Stomach (tissue), 9 donors: ENCODE data around the gene SESN1. TPM values are rescaled to one million over a fixed set of nuclear protein-coding genes. Genes with fewer than 3 reads are reported as not detected.

Experiments
- DNase-seq, 2 donors: peaks; one replicate each; pipeline versions ENCODE4 v3.0.0 to v3.0.0-alpha.2; 2013 to 2019
- H3K27ac ChIP-seq, 5 donors: fragments of 200-600 bp in 4 of 5; sonication (generic) in 4 of 5; one replicate each; pipeline ENCODE4 v1.5.1; 2013 to 2019; ENCODE audit warnings: mild to moderate bottlenecking in 1 of 5, moderate library complexity in 1 of 5
- H3K27me3 ChIP-seq, 3 donors: fragments of 200-600 bp; sonication (generic); one replicate each; pipeline ENCODE4 v1.5.1; 2017 to 2019; ENCODE audit warnings: mixed run types in 1 of 3
- H3K36me3 ChIP-seq, 4 donors: fragments of 200-600 bp; sonication (generic); 1 replicate in 3 of 4; 2 replicates in 1 of 4; pipeline ENCODE4 v1.5.1; 2016 to 2019
- H3K4me1 ChIP-seq, 4 donors: fragments of 200-600 bp; sonication (generic); one replicate each; pipeline ENCODE4 v1.5.1; 2016 to 2019
- H3K4me3 ChIP-seq, 4 donors: fragments of 200-600 bp; sonication (generic) in 3 of 4; one replicate each; pipeline ENCODE4 v1.5.1; 2016 to 2019; ENCODE audit warnings: mild to moderate bottlenecking in 1 of 4
- H3K9me3 ChIP-seq, 4 donors: fragments of 200-600 bp; sonication (generic); one replicate each; pipeline ENCODE4 v1.5.1; 2016 to 2019
- EP300 ChIP-seq: sonication (generic); formaldehyde crosslinking; IDR thresholded peaks from one replicate; pipeline ENCODE4 v1.6.1; 2017; ENCODE audit warnings: antibody characterized with exemption
- POLR2A ChIP-seq, 4 donors: fragments of 450-650 bp; IDR thresholded peaks; one replicate each; pipeline ENCODE4 v1.6.1; 2016; ENCODE audit warnings: antibody characterized with exemption in 4 of 4, control low read depth in 2 of 4, mild to moderate bottlenecking in 1 of 4, moderate library complexity in 1 of 4
- POLR2AphosphoS5 ChIP-seq, 3 donors: sonication (generic); formaldehyde crosslinking; IDR thresholded peaks; one replicate each; pipeline ENCODE4 v1.6.1; 2016; ENCODE audit warnings: antibody characterized with exemption in 3 of 3
- WGBS, 5 donors: extraction: QIAGEN DNeasy Blood & Tissue Kit in 3 of 5; methylation state at CpG; one replicate each; pipeline versions ENCODE4 v1.1.5 to v1.1.7; 2013 to 2018; 5-methylcytosine and 5-hydroxymethylcytosine counted together
- intact Hi-C: fragments of 100-400 bp; cut with DNase I; formaldehyde crosslinking; loops from one replicate; pipeline ENCODE4 v1.15.1; 2023; ENCODE audit warnings: low total_unique reads
- polyA plus RNA-seq, 3 donors: library from polyadenylated mRNA; stranded (reverse); fragments of 200-250 nt; gene quantifications; one replicate each; pipeline ENCODE4 v1.2.3, GENCODE V29; 2013
- total RNA-seq, 5 donors: library from RNA; depleted of rRNA; stranded (reverse); fragments of >200 nt; gene quantifications; one replicate each; pipeline versions ENCODE4 v1.1.0 to v1.2.3, GENCODE V29; 2014 to 2016
- TF ChIP-seq, protein P1 (sequence below), 7 experiments: fragments of 450-650 bp in 4 of 7; fragments of 200-600 bp in 3 of 7; sonication (generic) in 3 of 7; IDR thresholded peaks; one replicate each; pipeline ENCODE4 v1.5.1; 2016 to 2019; ENCODE audit warnings: antibody characterized with exemption in 7 of 7, control low read depth in 2 of 7, mild to moderate bottlenecking in 1 of 7
- donor health status: healthy with polysubstance abuse.
- donor health status: Bipolar disorder and iron deficiency.
- donor health status: healthy.

Gene SESN1
- total and polyA plus RNA-seq, 8 donors, result 11.0 to 201 (median 33.3) TPM

DNA sequence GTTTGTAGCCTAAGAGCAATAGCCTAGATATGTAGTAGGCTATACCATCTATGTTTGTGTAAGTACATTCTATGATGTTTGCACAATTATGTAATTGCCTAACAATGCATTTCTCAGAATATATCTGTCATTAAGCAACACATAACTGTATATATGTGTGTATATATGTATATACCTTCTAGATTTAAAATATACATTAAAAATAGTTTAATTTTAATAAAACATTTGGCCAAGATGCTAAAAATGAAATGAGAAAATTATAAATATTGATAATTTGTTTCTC is 20.6 kb downstream of the SESN1 start:
- intact Hi-C loops, result loop anchor here (10.0 kb wide), 1 partner anchor 529 kb away; no protein-coding TSS in a partner anchor
- TF ChIP-seq, protein P1, sequence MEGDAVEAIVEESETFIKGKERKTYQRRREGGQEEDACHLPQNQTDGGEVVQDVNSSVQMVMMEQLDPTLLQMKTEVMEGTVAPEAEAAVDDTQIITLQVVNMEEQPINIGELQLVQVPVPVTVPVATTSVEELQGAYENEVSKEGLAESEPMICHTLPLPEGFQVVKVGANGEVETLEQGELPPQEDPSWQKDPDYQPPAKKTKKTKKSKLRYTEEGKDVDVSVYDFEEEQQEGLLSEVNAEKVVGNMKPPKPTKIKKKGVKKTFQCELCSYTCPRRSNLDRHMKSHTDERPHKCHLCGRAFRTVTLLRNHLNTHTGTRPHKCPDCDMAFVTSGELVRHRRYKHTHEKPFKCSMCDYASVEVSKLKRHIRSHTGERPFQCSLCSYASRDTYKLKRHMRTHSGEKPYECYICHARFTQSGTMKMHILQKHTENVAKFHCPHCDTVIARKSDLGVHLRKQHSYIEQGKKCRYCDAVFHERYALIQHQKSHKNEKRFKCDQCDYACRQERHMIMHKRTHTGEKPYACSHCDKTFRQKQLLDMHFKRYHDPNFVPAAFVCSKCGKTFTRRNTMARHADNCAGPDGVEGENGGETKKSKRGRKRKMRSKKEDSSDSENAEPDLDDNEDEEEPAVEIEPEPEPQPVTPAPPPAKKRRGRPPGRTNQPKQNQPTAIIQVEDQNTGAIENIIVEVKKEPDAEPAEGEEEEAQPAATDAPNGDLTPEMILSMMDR (IDR thresholded peaks at IDR 0.05), result no peak
- TF ChIP-seq POLR2AphosphoS5 (IDR thresholded peaks at IDR 0.05) (no peak), EP300 (no peak), POLR2A (IDR thresholded peaks at IDR 0.05) (no peak)
- Histone ChIP-seq H3K36me3 (no peaks in the 10 kb centered on the region), H3K9me3 (no peaks in the 10 kb centered on the region), H3K27ac (no peak overlapping the region), H3K27me3 (no peaks in the 10 kb centered on the region), H3K4me3 (no peak overlapping the region), H3K4me1 (peaks cover 4 to 35% (median 26%) of the 10 kb centered on the region in 4 donors)
- no peak for DNase-seq

DNA sequence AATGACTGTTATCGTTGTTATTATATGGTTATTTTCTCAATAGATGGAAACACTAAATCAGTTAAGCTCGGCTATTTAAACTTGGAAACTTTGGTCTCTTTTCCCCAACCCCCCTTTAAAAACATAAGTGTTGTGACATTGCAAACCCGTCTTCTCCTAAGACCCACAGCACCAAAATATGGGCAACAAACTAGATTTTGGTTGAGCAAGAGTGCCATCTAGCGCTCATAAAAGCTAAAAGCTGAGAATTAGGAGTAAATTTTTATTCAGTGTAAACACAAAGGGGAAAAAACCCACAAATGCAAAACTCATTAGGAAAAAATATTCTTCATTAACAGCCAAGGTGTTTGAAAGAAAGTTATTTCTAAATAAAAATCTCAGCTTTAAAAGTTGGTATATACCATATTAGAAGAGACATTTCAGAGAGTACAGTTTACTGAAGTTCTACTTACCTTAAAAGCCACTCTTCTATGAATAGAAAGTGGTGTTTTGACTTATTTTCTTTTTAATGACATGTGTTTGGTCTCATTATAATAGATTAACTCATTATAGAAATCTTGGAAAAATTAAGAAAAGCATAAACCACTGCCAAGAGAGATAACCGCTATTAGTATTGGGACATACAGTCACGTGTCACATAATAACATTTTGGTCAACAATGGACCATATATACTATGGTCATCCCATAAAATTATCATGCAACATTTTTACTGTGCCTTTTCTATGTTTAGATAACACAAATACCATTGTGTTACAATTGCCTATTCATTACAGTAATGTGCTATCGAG is 21.1 kb downstream of the SESN1 start:
- no peak for TF ChIP-seq EP300
- TF ChIP-seq POLR2AphosphoS5 (IDR thresholded peaks at IDR 0.05), result peak in 2 of 3 donors; percentile 22 to 31
- TF ChIP-seq, protein P1 (IDR thresholded peaks at IDR 0.05), result peak in 5 of 7 experiments; percentile 25 to 59 (median 55)
- H3K36me3 ChIP-seq, result no peaks in the 10 kb centered on the region
- intact Hi-C loops, result loop anchor here (10.0 kb wide), 1 partner anchor 529 kb away; no protein-coding TSS in a partner anchor
- no peaks in the 10 kb centered on the region for H3K9me3 ChIP-seq
- H3K27ac ChIP-seq, result no peak overlapping the region
- no peaks in the 10 kb centered on the region for H3K27me3 ChIP-seq
- no peak overlapping the region for H3K4me3 ChIP-seq
- 39 to 45% (median 42%) methylated on average over 7 of the region's 7 CpGs for WGBS, 5 donors
- DNase-seq, result peak in 1 of 2 donors; percentile 88
- peaks cover 4 to 35% (median 26%) of the 10 kb centered on the region in 4 donors for H3K4me1 ChIP-seq

DNA sequence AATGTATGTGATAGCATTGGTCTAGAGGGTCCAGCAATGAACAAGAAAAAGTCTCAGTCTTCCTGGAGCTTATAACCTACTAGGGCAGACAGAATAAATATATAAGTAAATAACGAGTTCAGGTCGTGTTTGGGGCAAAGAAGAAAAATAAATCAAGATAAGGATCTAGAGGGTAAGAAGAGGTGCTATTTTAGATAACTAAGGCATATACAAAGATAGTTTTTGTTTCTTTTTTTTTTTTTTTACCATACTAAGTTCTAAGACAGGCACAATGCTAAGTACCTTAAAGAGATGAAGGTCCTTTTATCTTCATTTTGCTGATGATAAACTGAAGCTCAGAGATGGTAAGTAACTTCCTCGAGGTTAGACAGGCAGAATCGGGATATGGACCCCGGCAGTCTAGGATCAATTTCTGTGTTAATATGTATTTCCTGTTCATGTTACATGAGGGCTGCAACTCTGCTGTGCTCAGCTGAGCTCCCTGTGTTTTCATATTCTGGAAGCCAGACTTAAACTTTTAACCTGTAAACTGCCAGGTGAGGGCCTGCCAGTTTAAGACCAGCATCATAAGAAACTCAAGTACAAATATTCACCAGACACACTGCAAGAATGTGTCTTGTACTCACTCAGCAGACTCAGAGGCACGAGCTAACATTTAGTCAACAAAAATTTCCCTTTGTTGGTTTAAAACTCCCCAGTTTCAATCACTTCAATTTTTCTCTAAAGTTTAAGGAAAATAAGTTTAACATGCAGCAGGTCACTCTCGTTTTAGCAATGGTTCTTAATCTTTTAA is 23.3 kb downstream of the SESN1 start:
- no peak for DNase-seq
- TF ChIP-seq, protein P1 (IDR thresholded peaks at IDR 0.05), result no peak
- TF ChIP-seq POLR2AphosphoS5 (IDR thresholded peaks at IDR 0.05) (no peak), EP300 (no peak), POLR2A (IDR thresholded peaks at IDR 0.05) (no peak)
- intact Hi-C loops, result loop anchor here (10.0 kb wide), 1 partner anchor 527 kb away; no protein-coding TSS in a partner anchor
- no peak overlapping the region for H3K4me3 ChIP-seq
- no peaks in the 10 kb centered on the region for H3K9me3 ChIP-seq
- H3K4me1 ChIP-seq, result peaks cover 4 to 54% (median 32%) of the 10 kb centered on the region in 4 donors
- H3K36me3 ChIP-seq, result no peaks in the 10 kb centered on the region
- H3K27ac ChIP-seq, result peak overlapping the region in 3 of 5 donors; percentile 17 to 44 (median 33)
- 10 to 28% (median 16%) methylated on average over 7 of the region's 7 CpGs for WGBS, 5 donors
- no peaks in the 10 kb centered on the region for H3K27me3 ChIP-seq

DNA sequence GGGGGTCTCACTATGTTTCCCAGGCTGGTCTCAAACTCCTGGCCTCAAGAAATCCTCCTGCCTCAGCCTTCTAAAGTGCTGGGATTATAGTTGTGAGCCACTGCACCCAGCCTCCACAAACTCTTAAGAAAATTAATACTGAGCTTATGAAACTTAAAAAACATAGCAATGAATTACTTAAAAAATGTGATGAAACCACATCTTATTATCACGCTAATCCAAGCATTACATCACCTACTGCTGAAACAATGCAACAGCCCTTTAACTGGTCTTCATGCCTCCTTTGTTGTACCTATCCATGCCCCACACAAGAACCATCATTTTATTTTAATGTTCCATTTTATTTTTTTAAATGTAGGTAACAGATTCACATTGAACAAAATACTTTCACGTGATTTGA is 24.9 kb downstream of the SESN1 start:
- 88 to 95% (median 90%) methylated on average over 2 of the region's 2 CpGs for WGBS, 5 donors
- Histone ChIP-seq H3K36me3 (no peaks in the 10 kb centered on the region), H3K27me3 (no peaks in the 10 kb centered on the region), H3K4me3 (no peak overlapping the region), H3K9me3 (no peaks in the 10 kb centered on the region), H3K4me1 (peaks cover 4 to 62% (median 33%) of the 10 kb centered on the region in 4 donors), H3K27ac (peak overlapping the region in 1 of 5 donors; percentile 40)
- intact Hi-C loops, result loop anchor here (10.0 kb wide), 2 partner anchors 65 to 525 kb away; no protein-coding TSS in a partner anchor
- TF ChIP-seq EP300 (no peak), POLR2AphosphoS5 (IDR thresholded peaks at IDR 0.05) (no peak)
- DNase-seq, result no peak
